Measurements from ENCODE around the gene DUSP28.

Gene DUSP28

DNA sequence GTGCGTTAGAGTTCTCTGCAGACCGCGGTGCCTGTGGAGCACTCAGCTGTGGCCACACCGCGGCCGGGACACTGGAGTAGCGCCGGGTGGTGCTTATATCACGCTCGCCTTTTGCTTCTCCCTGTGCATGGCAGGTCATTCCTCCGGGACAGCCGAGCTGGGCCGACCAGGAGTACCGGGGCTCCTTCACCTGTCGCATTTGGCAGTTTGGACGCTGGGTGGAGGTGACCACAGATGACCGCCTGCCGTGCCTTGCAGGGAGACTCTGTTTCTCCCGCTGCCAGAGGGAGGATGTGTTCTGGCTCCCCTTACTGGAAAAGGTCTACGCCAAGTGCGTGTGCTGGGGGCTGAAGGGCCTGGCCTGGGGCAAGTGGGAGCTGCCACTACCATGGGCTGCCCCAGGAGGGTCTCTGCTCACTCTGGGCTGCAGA, 30.5 kb downstream of the DUSP28 start:
- no peaks in the 10 kb centered on the region for H3K27me3 ChIP-seq (ENCODE audit: insufficient read depth, low read depth, severe bottlenecking)
- peaks cover 40% of the 10 kb centered on the region for H3K36me3 ChIP-seq
- no peak overlapping the region for H3K4me3 ChIP-seq (ENCODE audit: low read depth, low read length)
- no peak for DNase-seq
- H3K9me3 ChIP-seq (ENCODE audit: severe bottlenecking): no peaks in the 10 kb centered on the region
- TF ChIP-seq, protein P1, sequence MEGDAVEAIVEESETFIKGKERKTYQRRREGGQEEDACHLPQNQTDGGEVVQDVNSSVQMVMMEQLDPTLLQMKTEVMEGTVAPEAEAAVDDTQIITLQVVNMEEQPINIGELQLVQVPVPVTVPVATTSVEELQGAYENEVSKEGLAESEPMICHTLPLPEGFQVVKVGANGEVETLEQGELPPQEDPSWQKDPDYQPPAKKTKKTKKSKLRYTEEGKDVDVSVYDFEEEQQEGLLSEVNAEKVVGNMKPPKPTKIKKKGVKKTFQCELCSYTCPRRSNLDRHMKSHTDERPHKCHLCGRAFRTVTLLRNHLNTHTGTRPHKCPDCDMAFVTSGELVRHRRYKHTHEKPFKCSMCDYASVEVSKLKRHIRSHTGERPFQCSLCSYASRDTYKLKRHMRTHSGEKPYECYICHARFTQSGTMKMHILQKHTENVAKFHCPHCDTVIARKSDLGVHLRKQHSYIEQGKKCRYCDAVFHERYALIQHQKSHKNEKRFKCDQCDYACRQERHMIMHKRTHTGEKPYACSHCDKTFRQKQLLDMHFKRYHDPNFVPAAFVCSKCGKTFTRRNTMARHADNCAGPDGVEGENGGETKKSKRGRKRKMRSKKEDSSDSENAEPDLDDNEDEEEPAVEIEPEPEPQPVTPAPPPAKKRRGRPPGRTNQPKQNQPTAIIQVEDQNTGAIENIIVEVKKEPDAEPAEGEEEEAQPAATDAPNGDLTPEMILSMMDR (IDR thresholded peaks at IDR 0.05; ENCODE audit: low read depth, low read length): no peak
- H3K27ac ChIP-seq: no peak overlapping the region

DNA sequence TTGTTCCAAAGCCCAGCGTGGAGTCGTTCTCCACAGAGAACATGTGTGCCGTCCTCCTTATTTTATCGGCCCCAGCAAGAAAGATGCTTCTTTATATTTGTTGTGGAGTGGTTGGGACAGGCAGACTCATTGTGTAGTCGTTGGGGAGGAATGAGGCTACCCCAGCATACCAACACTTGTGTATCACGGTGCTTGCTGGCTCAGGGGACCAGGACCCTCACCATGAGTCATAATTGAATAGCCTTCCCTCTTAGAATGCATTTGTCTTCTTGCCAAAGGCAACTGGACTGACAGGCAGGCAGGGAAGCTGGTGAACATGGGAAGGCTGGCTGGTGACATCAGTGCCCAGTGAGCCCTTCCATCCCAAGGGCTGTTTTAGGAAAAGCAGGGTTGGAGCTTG, 31.1 kb downstream of the DUSP28 start:
- no peak for DNase-seq
- no peaks in the 10 kb centered on the region for H3K27me3 ChIP-seq (ENCODE audit: insufficient read depth, low read depth, severe bottlenecking)
- no peaks in the 10 kb centered on the region for H3K9me3 ChIP-seq (ENCODE audit: severe bottlenecking)
- H3K4me3 ChIP-seq (ENCODE audit: low read depth, low read length): no peak overlapping the region
- no peak overlapping the region for H3K27ac ChIP-seq
- peaks cover 45% of the 10 kb centered on the region for H3K36me3 ChIP-seq
- TF ChIP-seq, protein P1 (IDR thresholded peaks at IDR 0.05; ENCODE audit: low read depth, low read length): no peak

DNA sequence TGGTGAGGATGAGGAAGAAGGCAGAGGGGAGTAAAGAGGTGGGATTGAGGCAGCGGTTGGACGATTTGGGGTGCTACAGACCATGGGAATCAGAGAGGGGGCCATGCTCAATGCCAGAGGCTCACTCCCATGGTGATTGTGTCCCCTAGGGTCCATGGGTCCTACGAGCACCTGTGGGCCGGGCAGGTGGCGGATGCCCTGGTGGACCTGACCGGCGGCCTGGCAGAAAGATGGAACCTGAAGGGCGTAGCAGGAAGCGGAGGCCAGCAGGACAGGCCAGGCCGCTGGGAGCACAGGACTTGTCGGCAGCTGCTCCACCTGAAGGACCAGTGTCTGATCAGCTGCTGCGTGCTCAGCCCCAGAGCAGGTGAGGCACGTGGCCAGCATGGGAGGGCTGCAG, 31.6 kb downstream of the DUSP28 start:
- Histone ChIP-seq H3K36me3 (peaks cover 44% of the 10 kb centered on the region), H3K27me3 (ENCODE audit: insufficient read depth, low read depth, severe bottlenecking) (no peaks in the 10 kb centered on the region)

DNA sequence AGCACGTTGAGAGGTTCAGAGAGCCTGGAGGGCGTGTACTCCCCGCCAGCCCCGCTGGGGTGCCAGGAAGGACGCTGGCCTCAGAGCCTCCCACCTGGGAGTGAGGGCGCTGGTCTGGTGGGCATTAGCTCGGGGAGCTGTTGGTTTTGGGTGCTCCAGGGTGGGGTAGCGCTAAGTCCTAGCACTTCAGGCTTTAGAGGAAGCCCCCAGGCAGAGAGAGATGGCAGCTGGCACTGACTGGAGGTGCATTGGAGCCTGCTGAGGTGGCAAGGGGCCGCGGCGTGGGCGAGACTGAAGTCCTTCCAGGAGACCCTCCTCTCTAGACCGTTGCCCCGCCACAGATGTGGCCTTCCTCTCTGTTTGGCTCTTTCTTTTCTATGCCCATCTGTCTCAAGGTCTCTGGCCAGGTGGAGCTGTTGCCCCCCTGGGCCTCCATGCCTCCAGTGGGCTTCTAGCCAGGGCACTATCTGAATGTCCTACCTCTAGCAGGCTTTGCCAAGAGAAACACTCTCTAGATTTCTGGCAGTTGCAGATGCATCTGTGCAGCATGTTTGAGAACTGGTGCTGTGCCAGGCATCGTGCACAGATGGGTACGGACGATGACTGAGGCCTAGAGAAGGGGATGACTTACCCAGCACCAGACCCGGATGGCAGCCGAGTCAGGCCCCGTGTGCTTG, 33.0 kb downstream of the DUSP28 start:
- Histone ChIP-seq H3K4me3 (ENCODE audit: low read depth, low read length) (no peak overlapping the region), H3K9me3 (ENCODE audit: severe bottlenecking) (no peaks in the 10 kb centered on the region), H3K27ac (no peak overlapping the region), H3K36me3 (peaks cover 47% of the 10 kb centered on the region), H3K27me3 (ENCODE audit: insufficient read depth, low read depth, severe bottlenecking) (no peaks in the 10 kb centered on the region)
- peak; percentile 1 for DNase-seq
- TF ChIP-seq, protein P1 (IDR thresholded peaks at IDR 0.05; ENCODE audit: low read depth, low read length): no peak

More for the DNA sequence above, 31.6 kb downstream of the DUSP28 start:
- H3K9me3 ChIP-seq (ENCODE audit: severe bottlenecking): no peaks in the 10 kb centered on the region
- DNase-seq: no peak
- TF ChIP-seq, protein P1 (IDR thresholded peaks at IDR 0.05; ENCODE audit: low read depth, low read length): no peak
- H3K27ac ChIP-seq: no peak overlapping the region
- H3K4me3 ChIP-seq (ENCODE audit: low read depth, low read length): no peak overlapping the region

DNA sequence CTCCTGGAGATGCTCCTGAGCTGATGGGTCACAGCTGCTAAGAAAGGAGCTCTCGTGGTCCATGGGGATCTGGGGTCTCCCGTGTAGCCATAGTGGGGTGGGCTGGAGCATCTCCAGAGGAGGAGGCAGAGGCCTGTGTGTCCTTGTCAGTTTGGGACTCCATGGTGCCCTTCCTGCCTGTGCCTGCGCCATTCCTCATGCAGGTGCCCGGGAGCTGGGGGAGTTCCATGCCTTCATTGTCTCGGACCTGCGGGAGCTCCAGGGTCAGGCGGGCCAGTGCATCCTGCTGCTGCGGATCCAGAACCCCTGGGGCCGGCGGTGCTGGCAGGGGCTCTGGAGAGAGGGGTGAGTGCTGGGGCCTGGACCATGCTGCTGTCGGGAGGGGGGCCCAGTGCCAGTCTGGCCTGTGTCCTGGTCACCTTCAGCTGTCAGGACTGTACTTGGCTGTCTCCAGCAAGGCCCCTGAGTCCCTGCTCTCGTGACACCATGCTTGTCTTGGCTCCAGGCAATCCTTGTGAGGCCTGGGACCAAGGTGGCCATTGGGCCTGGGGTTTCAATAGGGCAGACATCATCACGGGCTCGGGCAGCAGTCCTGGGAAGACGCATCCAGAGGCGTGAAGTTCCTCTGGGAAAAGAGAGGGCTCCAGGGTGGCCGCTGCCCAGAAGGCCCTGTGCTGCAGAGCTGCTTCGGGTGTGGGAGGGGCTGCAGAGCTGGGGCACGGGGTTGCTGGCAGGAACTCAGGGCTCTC, 33.7 kb downstream of the DUSP28 start:
- DNase-seq: peak; percentile 4
- TF ChIP-seq, protein P1 (IDR thresholded peaks at IDR 0.05; ENCODE audit: low read depth, low read length): no peak
- no peak overlapping the region for H3K4me3 ChIP-seq (ENCODE audit: low read depth, low read length)
- no peaks in the 10 kb centered on the region for H3K27me3 ChIP-seq (ENCODE audit: insufficient read depth, low read depth, severe bottlenecking)
- no peaks in the 10 kb centered on the region for H3K9me3 ChIP-seq (ENCODE audit: severe bottlenecking)
- no peak overlapping the region for H3K27ac ChIP-seq
- H3K36me3 ChIP-seq: peaks cover 49% of the 10 kb centered on the region
